Rectal smooth muscle tissue (tissue), 1 donor: ENCODE results near the gene ART5.
"Not testable (repeated sequence)": the region's sequence is repeated elsewhere in the genome, so short reads cannot be mapped to it uniquely, and the experiment has no call there.

Experiments used
- H3K27ac ChIP-seq: one replicate; pipeline ENCODE4 v1.7.0; 2013; ENCODE audit warnings: low read depth, low read length, inconsistent platforms
- H3K27me3 ChIP-seq: one replicate; pipeline ENCODE4 v1.7.0; 2013; ENCODE audit warnings: low read length; ENCODE audit not compliant: control insufficient read depth, insufficient read depth
- H3K36me3 ChIP-seq: one replicate; pipeline ENCODE4 v1.7.0; 2013; ENCODE audit warnings: low read length; ENCODE audit not compliant: control insufficient read depth, insufficient read depth
- H3K4me1 ChIP-seq: one replicate; pipeline ENCODE4 v1.7.0; 2013; ENCODE audit warnings: low read length; ENCODE audit not compliant: control insufficient read depth, insufficient read depth
- H3K4me3 ChIP-seq: one replicate; pipeline ENCODE4 v1.7.0; 2013; ENCODE audit warnings: low read length
- H3K9ac ChIP-seq: one replicate; pipeline ENCODE4 v1.7.0; 2013; ENCODE audit warnings: low read length

Gene ART5

DNA sequence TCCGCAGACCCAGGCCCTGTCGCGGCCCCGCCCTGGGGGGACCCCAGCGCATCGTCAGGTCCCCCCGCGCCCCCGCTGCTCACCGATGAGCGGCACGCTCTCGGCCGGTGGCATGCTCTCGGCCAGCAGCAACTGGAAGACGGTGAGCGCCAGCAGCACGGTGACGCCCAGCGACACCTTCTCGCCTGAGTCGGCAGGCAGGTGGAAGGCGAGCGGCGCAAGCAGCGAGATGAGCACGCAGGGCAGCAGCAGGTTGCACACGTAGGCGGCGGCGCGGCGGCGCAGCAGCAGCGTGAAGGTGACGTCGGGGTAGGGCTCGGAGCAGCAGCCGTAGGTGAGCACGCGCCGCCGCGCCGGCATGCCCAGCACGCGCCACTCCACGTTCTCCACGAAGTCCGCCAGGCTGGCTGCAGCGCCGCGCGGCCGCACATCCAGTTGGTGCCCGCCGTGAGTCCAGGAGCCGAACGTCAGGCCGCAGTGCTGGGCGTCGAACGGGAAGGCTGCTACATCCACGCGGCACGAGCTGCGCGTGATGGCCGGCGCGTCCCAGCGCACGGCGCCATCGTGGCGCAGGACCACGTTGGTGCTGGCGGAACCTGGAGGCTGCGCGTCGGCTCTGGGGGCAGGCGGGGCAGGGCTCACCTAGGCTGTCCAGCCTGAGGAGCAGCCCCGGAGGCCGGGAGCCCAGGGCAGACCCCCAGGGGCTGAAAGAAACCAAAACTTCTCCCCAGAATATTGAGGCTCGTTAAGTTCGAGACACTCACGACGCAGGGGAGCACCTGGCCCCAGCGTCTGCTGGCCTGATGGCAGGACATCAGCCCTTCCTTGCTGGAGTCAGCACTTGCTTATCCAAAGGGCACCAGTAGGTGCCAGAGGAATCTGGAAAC lies 25.6 kb upstream of the ART5 start:
- Histone ChIP-seq H3K27ac (no peak overlapping the region), H3K4me3 (no peak overlapping the region), H3K27me3 (no peaks in the 10 kb centered on the region), H3K9ac (no peak overlapping the region), H3K4me1 (no peaks in the 10 kb centered on the region), H3K36me3 (peaks cover 25% of the 10 kb centered on the region)

DNA sequence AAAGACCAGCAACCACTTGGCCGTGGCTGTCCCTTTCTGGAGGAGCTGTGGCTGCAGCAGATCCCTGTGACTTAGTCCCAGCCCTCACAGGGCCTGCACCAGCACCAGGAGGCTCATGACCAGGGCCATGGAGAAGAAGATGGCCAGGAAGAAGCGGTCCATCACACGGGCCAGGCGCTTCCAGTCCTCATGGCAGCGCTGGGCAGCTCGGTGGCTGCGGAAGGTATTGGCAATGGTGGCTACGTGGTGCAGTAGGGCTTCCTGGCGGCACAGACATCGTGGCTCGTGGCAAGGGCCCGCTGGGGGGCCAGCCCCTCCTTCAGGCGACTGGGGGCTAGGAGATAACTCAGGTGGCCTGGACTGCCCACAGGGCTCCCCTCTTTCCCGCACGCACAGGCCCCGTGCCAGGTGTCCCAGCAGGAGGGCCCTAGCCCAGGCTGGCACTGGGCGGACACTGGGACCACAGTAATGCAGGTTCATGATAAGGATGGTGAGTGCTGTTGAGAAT lies 24.3 kb upstream of the ART5 start:
- H3K36me3 ChIP-seq: peaks cover 17% of the 10 kb centered on the region
- H3K4me3 ChIP-seq: no peak overlapping the region
- H3K27me3 ChIP-seq: no peaks in the 10 kb centered on the region
- H3K27ac ChIP-seq: no peak overlapping the region
- no peaks in the 10 kb centered on the region for H3K4me1 ChIP-seq
- H3K9ac ChIP-seq: no peak overlapping the region

DNA sequence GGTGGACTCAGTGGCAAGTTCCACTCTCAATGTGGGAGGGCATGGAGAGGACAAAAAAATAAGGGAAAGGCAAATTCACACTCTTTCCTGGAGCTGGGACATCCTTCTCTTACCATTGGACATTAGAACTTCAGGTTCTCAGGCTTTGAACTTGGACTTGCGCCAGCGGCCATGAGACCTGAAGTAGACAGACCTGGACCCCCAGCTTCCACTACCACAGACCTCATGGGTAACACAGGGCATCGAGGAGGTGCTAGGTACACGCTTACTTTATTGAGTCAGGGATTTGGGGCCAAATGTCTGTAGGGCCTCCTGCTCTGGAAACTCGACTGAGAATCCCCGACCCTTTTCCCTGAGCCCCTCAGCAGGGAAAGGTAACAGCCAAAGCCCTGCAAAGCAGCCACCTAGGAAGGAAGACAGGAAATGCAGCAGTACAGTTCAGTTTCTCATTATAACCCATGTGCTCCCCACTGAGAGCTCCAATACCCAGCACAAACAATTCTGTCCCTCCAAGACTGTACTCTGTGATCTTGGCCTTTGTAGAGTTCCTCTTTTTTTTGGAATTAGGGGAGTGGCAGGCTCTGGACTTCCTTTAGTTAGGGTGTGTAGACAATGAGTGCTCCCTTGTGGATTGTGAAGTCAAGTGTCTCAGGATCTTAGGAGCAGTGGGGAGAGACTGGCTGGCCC lies 23.7 kb upstream of the ART5 start:
- no peak overlapping the region for H3K9ac ChIP-seq
- no peak overlapping the region for H3K27ac ChIP-seq
- H3K36me3 ChIP-seq: peaks cover 15% of the 10 kb centered on the region
- H3K4me3 ChIP-seq: no peak overlapping the region
- H3K4me1 ChIP-seq: no peaks in the 10 kb centered on the region
- no peaks in the 10 kb centered on the region for H3K27me3 ChIP-seq

DNA sequence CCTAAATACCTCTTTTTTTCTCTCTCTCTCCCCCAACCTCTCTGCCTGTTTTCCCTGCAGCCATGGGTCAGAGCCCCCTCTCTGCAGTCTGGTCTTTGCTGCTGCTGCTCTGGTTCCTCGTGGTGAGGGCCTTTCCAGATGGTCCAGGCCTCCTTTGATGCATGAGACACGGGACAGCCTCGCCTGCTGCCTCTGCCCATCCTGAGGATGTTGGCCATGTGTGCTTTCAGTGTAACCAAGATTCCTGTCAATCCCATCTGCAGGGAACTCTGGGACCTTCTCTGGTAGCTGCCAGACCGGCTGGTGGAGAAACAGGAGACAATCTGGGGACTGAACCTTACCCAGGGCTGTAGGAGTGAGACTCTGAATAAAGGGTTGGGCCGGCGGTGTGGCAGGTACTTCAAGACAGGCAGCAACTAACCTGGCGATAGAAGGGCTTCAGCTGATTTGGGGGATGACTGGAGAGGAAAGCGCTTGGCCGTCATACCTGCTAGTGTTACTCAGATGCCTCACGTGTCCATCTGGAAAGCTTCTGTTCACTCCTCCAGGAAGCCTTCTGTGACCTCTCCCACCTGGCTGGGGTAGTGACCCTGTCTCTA lies 22.3 kb upstream of the ART5 start:
- Histone ChIP-seq H3K4me1 (no peaks in the 10 kb centered on the region), H3K9ac (no peak overlapping the region), H3K27me3 (no peaks in the 10 kb centered on the region), H3K36me3 (peaks cover 14% of the 10 kb centered on the region), H3K4me3 (no peak overlapping the region), H3K27ac (no peak overlapping the region)

DNA sequence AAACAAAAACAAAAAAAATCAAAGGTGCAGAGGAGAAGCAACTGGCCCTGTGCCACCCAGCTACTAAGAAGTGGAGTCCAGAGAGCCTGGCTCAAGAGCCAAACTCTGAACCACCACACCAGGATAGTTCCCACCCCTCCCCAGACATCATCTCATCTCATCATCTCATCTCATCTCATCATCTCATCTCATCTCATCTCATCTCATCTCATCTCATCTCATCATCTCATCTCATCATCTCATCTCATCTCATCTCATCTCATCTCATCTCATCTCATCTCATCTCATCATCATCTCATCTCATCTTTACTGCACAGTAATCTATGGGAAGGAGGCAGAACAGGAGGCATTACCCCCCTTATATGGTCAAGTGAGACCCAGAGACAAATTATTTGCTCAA lies 21.1 kb upstream of the ART5 start:
- H3K9ac ChIP-seq: no peak overlapping the region
- H3K4me3 ChIP-seq: no peak overlapping the region
- no peaks in the 10 kb centered on the region for H3K4me1 ChIP-seq
- no peak overlapping the region for H3K27ac ChIP-seq
- peaks cover 13% of the 10 kb centered on the region for H3K36me3 ChIP-seq
- H3K27me3 ChIP-seq: no peaks in the 10 kb centered on the region

DNA sequence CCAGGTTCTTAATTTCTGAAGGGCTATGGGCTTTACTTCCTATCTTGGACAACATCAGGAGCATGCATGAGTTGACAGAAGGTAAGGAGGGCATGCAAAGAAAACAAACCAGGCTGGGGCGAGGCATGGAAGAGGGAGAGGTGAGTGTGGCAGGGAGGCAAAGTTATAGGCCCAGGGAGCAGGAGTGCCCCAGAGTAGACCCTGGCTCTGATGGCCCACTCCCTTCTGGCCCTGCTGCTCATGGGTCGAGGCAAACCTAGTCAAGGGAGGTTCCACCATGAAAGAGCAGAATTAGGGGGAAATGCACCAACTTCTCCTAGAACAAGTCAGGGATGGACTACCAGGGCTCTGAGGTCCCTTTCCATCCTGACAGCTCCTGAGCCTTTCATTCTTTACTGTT lies 19.2 kb upstream of the ART5 start:
- Histone ChIP-seq H3K9ac (no peak overlapping the region), H3K27ac (no peak overlapping the region), H3K4me1 (no peaks in the 10 kb centered on the region), H3K36me3 (peaks cover 4% of the 10 kb centered on the region), H3K4me3 (no peak overlapping the region), H3K27me3 (no peaks in the 10 kb centered on the region)

DNA sequence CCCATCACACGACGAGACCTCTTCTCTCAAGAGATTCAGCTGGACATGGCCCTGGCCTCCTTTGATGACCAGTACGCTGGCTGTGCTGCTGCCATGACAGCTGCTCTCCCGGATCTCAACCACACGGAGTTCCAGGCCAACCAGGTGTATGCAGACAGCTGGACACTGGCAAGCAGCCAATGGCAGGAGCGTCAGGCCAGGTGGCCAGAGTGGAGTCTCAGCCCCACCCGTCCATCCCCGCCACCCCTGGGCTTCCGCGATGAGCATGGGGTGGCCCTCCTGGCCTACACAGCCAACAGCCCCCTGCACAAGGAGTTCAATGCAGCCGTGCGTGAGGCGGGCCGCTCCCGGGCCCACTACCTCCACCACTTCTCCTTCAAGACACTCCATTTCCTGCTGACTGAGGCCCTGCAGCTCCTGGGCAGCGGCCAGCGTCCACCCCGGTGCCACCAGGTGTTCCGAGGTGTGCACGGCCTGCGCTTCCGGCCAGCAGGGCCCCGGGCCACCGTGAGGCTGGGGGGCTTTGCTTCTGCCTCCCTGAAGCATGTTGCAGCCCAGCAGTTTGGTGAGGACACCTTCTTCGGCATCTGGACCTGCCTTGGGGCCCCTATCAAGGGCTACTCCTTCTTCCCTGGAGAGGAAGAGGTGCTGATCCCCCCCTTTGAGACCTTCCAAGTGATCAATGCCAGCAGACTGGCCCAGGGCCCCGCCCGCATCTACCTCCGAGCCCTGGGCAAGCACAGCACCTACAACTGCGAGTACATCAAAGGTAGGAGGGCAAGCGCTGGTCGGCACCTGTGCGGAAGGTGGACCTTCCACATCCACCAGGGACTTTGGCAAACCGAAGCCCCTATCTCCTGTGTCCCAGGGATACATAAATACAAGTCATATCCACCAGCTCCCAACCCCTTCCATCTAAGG lies 18.1 kb upstream of the ART5 start:
- Histone ChIP-seq H3K4me3 (no peak overlapping the region), H3K27ac (no peak overlapping the region), H3K4me1 (no peaks in the 10 kb centered on the region), H3K36me3 (no peaks in the 10 kb centered on the region), H3K9ac (no peak overlapping the region), H3K27me3 (no peaks in the 10 kb centered on the region)

DNA sequence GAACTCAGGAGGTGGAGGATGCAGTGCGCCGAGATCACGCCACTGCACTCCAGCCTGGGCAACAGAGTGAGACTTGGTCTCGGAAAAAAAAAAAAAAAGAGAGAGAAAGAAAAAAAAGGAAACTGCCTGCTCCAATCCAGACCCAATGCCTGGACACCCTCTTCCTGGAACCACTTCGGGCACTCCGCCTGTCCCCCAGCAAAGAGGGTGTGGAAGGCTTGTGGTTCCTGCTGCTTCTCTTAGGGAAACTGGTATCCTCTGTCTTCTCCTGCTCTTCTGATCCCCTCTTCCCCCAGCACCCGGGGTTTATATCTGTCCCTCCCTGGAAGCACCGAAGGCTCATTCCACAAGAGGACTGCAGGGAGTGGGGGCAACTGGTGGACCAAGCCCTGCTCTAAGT lies 16.5 kb upstream of the ART5 start:
- Histone ChIP-seq H3K36me3 (no peaks in the 10 kb centered on the region), H3K4me3 (no peak overlapping the region), H3K4me1 (no peaks in the 10 kb centered on the region), H3K9ac (no peak overlapping the region), H3K27ac (no peak overlapping the region), H3K27me3 (no peaks in the 10 kb centered on the region)

DNA sequence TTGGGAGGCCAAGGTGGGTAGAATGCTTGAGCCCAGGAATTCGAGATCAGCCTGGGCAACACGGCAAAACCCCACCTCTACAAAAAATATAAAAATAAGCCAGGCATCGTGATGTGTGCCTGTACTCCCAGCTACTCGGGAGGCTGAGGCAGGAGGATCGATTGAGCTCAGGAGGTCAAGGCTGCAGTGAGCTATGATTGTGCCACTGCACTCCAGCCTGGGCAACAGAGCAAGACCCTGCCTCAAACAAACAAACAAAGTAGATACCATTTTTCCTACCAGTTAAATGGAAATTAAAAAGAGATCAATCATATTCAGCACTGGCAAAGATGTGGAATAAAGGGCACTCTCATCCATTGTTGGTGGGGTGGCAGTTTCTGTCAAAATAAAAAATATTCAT lies 15.5 kb upstream of the ART5 start:
- not testable (repeated sequence) for H3K9ac ChIP-seq, H3K4me1 ChIP-seq, H3K4me3 ChIP-seq, H3K27me3 ChIP-seq, H3K27ac ChIP-seq, H3K36me3 ChIP-seq

DNA sequence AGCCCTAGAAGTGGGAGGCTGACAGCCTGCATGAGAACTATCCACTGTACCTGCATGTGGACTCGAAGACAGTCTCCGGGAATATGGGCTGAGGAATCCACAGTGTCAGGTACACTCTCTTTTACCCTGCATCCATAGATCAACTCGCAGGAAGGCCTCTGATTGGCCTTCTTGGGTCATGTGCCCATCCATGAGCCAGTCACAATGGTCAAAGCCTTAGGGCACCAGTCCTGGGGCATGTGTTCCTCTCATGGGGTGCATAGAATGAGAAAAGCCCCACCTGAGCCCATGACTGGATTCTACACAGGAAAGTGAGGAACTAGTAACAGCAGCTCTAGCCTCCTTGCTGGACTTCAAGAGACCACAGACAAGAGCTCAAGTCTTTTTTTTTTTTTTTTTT lies 13.8 kb upstream of the ART5 start:
- Histone ChIP-seq H3K27me3 (no peaks in the 10 kb centered on the region), H3K4me3 (no peak overlapping the region), H3K27ac (no peak overlapping the region), H3K4me1 (no peaks in the 10 kb centered on the region), H3K36me3 (no peaks in the 10 kb centered on the region), H3K9ac (no peak overlapping the region)

DNA sequence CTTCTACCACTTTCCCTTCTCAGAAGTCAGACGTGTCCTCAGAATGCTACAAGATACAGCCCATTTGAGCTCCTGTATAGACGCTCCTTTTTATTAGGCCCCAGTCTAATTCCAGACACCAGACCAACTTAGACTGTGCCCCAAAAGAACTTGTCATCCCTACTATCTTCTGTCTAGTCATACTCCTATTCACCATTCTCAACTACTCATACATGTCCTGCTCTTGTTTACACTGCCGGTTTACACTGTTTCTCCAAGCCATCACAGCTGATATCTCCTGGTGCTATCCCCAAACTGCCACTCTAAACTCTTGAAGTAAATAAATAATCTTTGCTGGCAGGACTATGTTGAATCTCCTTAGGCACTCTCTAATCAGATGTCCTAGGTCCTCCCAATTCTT lies 10.7 kb upstream of the ART5 start:
- not testable (repeated sequence) for H3K27ac ChIP-seq, H3K27me3 ChIP-seq, H3K36me3 ChIP-seq, H3K9ac ChIP-seq, H3K4me1 ChIP-seq, H3K4me3 ChIP-seq

DNA sequence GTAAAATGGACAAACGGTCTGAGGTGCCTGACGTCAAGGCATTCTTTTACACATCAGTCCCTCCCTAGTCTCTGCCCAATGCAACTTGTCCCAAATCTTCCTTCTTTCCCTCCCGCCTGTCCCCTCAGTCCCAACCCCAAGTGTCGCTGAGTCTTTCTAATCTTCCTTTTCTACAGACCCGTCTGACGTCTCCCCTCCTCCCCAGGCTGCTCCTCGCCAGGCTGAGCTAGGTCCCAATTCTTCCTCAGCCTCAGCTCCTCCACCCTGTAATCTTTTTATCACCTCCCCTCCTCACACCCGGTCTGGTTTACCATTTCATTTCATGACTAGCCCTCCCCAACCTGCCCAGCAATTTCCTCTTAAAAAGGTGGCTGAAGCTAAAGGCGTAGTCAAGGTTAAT lies 7.6 kb upstream of the ART5 start:
- not testable (repeated sequence) for H3K4me3 ChIP-seq, H3K9ac ChIP-seq, H3K27me3 ChIP-seq, H3K27ac ChIP-seq, H3K4me1 ChIP-seq, H3K36me3 ChIP-seq
